ENCODE data around the gene KCNMB4. TPM values are rescaled to one million over a fixed set of nuclear protein-coding genes. Genes with fewer than 3 reads are reported as not detected.

KCNMB4 gene
- total RNA-seq, 1 experiment from 2014 or later: 4.9 TPM

DNA sequence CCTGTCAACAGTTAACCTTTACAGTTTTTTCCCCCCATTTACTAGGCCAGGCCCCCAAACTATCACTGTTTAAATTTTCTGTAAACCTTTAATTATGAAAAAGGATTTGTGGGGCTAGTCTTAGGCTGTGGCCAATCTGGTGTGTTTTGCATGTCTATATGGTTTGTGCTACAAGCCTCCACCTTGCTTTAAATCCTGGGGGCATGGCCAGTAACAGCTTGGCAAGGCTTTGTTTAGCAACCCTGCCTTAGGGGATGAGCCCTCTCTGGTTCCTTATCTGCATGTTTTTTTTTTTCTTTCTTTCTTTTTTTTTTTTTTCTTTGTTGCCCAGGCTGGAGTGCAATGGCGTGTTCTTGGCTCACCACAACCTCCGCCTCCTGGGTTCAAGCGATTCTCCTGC is 102.7 kb downstream of the KCNMB4 start:
- in situ Hi-C loops (cut with HindIII; ENCODE audit: low pct_unique_long_range_greater_than_20kb, low sequenced_read_pairs): no loop called here

DNA sequence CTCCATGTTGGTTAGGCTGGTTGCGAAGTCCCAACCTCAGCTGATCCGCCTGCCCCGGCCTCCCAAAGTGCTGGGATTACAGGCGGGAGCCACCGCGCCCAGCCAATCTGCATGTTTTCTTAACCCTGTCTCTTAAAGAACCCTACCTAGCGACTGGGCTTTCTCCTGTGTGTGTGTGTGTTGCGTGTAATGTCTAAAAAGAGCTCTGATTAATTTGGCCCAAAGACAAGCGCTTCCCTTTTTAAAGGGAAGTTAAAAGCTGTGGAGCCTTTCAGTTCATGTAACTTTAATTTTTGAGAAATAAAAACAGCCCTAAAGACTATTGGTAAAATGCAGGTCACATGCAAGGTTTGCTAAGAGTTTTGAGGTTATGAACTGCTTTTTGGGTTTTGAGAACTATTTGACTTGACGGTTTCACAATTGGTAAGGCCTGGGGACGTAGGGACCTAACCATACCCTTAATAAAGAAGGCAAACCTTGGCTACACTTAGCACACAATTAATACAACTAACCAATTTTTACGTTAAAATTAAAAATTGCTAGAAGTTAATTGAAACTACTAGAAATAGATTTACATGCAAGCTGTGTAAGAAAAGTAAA is 103.2 kb downstream of the KCNMB4 start:
- in situ Hi-C loops (cut with HindIII; ENCODE audit: low pct_unique_long_range_greater_than_20kb, low sequenced_read_pairs): no loop called here
- DNase-seq (ENCODE audit: low read depth): no peak

More for the DNA sequence above, 102.7 kb downstream of the KCNMB4 start:
- DNase-seq (ENCODE audit: low read depth): no peak

DNA sequence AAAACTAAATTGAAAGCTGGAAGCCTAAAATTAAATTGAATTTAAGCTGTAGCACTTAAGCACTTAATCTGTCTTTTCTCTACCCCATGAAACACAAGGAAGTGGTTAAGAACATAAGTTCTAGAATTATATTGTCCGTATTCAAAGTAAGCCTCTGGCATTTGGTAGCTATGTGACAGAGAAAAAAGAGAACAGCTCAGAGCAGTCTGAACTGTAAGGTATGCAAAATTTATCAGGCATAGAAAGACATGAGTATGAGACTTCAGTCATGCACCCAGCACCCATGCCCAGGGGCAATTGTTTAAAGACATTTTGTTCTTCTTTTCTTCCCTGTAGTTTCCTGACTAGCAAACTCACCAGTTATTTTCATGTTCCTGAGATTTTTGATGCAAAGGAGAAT is 116.7 kb downstream of the KCNMB4 start:
- DNase-seq (ENCODE audit: low read depth): no peak
- in situ Hi-C loops (cut with HindIII; ENCODE audit: low pct_unique_long_range_greater_than_20kb, low sequenced_read_pairs): no loop called here

Other genes starting within 250 kb of the KCNMB4 start
- gene CNOT2, start 122.9 kb upstream of the KCNMB4 start, total RNA-seq (2014; rRNA removed; shearing (Covaris generic); ENCODE audit: low replicate concordance): 142 and 165 TPM in 2 replicates

Measured in Caki2 (cell line).